ENCODE measurements around the gene FOXP1.
"Not testable (repeated sequence)": the region's sequence is repeated elsewhere in the genome, so short reads cannot be mapped to it uniquely, and the experiment has no call there.

FOXP1 gene

DNA sequence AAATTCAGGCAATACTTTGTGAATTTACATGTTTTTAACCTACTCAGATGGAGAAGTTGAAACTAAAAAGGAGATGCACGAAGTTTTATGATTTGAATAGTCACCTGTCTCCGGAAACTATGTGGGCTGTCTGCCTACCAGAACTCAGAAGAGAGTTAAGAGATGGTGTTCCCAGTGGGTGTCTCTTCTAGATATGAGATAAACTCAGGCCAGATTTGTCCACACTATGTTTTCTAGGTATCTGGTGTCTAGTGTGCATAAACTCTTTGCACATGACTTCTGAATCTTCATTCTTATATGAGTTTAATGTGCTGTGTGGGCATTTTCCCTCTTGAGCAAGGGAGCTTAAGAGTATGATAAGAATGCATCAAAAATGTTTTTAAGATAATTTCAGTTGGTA lies 222.8 kb downstream of the FOXP1 start:
- no peak for DNase-seq

DNA sequence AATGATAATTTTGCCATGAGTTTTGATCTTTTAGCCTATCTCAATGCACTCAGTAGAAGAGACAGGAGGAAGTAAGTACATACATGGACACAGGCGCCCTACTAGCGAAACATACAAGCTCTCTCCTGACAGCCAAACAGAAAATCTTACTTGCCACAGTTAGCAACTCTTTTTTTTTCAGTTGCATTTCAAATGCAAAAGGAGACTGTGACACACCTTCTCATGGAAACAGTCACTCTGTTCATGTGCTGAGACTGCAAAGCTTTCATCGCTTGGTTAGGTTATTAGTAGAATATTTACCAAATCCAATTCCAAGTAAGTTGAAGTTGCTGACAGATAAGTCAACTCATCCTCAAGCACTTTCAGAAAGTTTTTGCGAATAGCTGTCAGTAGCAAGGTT lies 223.3 kb downstream of the FOXP1 start:
- no peak for DNase-seq

DNA sequence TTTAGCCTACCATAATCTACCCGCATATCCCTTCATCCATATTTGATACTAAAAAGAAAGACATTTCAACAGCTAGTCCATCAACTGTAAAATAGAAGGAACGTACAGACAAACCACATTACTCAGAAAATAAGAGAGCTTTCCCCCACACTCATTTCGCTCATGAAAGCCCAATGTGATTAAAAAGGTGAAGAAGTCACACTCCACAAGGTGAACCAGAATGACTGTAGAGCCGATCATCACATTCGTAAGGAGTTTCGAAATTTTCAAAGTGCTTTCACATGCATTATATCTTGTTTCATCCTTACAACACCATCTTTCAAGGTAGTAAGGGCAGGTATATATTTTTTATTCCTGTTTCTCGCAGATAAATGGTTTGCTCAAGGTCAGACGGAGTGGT lies 225.3 kb downstream of the FOXP1 start:
- no peak for DNase-seq

DNA sequence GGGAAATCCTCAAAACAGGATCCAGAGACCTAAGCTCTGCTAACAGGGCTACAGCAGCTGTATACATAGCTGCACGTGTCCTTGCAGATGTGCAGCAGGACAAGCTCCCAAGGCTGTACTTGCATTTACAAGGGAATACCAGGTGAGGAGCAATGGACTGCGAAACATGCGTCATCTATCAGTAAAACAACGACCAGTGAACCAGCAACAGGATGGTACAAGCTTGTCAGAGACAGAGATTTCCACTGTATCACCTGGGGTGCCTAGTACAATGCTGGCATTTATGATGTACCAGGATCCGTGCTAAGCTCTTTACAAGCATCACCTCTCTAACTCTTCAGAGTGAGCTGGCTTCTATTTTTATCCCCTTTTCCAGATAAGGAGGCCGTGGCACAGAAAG lies 227.3 kb downstream of the FOXP1 start:
- DNase-seq, result no peak

DNA sequence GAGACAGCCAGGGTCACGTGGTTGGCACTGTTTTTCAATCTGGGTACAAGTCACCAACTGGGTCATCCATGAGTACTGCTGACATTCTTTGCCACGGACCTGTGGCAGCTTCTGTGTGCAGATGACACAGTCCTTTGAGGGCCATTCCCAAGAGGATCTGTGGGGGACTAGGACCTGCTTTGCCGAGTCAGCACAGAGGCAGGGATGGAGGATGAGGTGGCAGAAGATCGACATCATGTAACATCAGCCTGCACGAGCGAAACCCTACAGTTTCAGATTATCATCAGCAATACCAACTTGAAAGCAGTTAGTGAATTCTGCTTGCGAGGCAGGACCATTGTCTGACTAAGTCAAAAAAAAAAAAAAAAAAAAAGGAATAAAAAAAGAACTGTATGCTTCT lies 227.7 kb downstream of the FOXP1 start:
- no peak for DNase-seq

DNA sequence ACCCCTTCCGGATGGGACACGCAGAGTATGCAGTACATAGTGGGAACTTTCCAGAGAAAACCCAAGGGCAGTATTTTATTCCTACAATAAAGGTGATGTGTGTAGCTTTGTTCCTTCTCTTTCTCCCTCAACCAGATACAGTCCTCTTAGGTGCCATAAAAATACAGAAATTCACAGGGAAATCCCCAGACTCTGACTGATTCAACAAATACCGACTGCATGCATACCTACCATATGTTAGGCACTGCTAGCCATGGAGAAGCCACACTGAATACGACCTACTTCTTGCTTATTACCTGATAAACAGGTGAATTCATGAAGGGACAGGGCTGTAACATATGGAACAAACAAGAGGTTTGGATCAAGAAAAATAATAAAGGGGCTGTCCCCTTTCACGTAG lies 228.5 kb downstream of the FOXP1 start:
- no peak for DNase-seq

DNA sequence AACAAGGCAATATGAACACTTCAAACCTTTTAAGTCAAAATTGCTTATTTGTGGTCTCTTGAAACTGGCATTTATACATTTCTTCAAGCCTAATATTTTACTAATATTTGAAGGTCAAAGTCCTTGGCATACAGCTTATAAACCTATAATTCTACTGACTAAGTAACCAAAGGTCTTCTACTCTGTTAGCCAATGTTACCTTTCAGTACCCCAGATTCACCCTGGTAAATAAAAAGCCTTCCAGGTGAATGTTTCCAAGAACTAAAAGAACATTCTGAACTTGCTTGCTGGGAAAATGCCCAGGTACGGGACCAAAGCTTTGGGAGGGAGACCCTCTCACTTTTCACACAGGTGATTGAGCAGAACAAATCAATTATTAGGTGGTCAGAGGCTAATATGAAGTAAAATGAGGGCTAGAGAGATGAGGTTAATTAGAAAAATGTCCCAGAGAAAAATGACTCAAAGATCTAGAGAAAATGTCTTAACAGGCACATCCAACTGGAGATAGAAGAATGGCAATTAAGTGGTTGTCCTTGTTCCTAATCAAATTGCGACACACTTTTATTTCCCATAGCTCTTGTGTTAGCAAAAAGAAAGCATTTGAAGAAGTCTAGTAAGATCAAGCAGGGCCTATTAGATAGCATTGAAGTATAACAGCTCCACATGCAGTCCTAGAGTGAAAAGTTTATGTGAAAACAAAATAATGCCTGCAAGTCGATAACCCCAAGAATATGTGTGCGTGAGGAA lies 232.0 kb downstream of the FOXP1 start:
- DNase-seq, result no peak

DNA sequence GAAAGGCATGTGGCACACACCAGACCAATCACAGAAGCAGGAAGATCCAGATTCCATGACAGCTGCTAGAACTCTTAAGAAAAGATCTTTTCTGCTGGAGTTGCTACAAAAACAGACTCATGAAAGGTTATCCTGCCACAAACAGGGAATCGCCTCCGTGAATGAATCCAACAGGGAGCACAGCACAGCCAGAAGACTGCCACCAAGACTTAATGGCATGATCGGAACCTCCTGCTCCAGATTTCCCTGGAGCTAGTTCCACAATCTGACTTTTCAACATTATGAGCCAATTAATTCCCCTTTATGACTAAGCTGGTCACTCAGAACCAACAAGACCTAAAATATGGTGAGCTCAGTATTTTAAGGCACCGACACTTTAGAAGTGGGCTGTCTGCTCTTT lies 232.5 kb downstream of the FOXP1 start:
- DNase-seq, result no peak

DNA sequence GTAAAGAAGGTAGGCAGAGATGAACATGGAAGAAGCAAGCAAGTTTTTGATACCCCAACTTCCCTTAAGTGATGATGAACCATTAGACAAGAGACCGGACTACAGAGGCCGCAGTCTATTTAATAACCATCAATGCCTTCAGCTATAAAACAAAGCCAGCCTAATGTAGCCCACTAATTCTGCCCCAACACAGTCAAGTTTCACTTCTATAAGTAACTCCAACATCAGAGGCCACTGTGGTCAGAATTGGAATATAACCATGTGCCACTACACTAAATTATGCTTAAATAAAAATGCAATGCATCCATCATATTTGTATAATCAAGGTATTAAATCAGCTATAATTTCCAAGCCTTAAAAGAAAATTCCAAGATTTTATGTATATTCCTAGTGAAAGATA lies 234.7 kb downstream of the FOXP1 start:
- no peak for DNase-seq

DNA sequence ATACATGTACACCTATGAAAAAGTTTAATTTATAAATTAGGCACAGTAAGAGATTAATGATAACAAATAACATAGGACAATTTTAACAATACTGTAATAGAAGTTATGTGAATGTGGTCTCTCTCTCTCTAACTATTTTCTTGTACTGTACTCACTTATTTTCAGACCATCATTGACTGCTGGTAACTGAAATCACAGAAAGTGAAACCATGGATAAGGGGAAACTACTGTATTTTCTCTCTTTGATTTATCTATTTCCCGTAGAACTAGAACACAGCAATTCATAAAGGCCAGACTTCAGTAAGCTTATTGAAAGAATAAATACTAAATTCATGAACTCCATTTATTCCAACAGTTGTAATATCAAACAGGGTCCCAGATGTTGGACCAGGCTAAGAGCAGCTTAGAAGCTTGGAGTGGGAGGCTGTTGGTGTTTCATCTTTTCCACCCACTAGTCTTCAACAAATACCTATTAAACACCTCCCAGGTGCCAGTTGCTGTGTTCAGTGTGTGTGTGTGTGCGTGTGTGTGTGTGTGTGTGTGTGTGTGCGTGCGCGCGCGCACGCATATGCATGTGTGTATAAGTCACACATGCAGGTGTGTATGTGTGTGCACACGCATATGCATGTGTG lies 235.4 kb downstream of the FOXP1 start:
- DNase-seq, result no peak

DNA sequence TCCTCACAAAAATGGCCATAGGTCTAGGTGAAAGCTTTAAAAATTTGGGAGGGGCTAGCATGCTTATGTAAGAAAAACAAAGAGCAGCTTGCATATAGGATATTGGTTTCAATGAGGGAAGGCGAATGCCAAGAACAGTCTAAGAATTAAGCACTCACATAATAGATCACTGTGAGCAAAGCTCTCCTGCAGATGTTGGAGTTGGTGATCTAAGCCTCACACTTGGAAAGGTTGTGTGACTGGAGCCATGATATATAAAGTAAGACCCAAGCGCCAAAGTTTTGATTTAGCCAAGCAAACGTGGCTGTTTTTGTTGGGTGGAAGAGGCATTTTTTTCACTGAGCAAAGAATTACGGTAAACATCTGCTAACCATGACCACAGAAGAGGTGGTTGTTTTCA lies 237.5 kb downstream of the FOXP1 start:
- no peak for DNase-seq

DNA sequence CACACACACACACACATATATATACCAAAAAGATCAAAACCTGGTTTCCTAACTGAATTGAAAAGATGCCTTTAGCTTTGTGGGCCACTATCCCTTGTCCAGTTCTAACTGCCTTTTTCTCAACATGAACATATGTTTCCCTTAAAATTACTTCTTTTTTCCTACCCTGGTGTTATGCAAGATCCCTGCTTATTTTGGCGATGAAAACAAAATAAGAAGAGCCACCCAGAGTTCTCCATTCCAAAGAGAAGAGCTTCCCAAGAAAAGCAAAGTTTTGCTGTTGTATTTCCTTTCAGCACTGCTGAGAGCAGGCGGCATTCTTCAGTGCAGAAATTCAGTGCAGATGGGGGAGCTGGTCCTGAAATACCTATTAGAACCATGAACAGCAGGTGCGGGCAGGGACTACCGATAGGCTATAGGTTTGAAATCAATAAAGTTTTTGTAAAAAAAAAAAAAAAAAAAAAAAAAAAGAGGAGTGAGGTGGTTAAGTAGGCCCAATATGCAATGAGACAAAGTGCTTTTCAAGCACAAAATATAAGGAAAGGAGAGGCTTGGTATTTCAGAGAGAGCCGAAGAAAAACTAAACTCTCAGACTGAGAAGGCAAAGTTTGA lies 238.0 kb downstream of the FOXP1 start:
- no peak for DNase-seq

DNA sequence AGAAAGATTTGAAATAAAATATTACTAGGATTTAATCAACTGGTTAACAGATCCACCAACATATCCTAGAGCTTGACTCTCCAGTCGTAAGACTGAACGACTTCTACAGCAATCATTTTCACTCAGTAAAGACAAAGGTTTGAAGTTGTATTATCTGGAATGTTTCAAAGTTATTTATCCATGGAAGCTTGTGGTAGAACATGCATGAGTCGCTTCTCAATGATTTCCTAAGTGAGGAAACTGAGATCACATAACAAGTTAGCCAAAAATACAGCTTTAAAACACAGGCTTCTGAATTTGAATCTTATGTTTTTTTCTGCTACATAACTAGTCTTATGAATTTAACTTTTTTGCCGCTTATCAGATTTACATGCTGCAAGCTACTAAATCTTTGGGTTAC lies 241.8 kb downstream of the FOXP1 start:
- DNase-seq, result no peak

DNA sequence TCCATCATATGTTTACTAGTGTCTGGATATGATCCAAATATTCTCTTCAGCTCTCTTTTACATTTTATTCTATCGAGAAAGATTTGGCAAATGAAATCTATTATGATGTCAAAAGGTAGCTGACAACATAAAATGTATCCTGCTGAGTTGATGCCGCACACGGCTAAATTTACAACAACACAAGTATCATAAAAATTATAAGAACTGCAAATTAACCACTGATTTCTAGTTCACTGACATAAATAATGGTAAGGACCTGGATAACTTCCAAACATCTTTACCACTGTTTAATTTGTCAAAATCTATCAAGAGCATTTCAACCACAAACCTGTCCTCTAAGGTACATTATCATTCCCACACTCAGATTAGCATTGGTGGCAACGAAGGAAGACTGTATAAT lies 244.5 kb downstream of the FOXP1 start:
- no peak for DNase-seq

DNA sequence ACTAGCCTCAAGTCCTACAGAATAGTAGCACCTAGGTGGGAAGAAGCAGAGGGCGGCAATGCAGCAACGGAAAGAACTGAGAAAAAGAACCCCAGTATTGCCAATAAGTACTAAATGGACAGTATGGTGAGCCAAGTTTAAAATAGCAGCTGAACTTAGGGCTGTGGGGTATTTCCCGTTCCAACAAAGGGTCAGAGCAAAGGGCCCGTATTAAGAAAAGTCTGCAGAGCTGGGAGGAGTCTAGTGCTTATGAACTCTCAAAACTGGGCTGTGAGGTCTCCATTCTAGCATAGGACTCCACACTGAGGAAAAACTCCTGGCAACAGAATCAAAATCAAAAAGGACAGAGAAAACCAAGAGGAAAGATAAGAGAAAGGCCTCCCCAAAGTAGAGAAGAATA lies 250.7 kb downstream of the FOXP1 start:
- no peak for DNase-seq

DNA sequence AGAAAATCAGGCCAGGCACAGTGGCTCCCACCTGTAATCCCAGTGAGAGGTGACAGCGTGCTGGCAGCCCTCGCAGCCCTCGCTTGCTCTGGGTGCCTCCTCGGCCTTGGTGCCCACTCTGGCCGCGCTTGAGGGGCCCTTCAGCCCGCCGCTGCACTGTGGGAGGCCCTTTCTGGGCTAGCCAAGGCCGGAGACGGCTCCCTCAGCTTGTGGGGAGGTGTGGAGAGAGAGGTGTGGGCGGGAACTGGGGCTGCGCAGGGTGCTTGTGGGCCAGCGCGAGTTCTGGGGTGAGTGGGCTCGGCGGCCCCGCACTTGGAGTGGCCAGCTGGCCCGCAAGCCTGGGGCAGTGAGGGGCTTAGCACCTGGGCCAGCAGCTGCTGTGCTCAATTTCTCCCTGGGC lies 252.6 kb downstream of the FOXP1 start:
- no peak for DNase-seq

DNA sequence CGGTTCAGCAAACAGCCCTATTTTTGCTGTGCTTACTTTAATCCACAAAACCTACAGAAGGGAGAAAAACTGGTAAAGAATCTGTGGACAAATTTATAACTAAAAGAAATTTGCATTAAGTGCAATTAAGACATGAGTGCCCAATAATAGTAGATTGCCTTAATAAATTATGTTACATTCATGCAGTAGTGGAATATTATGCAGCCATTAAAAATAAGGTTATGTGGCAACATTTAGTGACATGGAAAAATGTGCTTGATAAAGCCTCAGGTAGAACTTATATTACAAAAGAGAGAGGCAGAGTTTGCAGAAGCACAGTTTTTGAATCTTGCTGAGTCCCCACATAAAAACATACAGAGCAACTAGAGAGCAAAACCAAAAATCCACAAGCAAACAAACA lies 253.0 kb downstream of the FOXP1 start:
- DNase-seq, result no peak

DNA sequence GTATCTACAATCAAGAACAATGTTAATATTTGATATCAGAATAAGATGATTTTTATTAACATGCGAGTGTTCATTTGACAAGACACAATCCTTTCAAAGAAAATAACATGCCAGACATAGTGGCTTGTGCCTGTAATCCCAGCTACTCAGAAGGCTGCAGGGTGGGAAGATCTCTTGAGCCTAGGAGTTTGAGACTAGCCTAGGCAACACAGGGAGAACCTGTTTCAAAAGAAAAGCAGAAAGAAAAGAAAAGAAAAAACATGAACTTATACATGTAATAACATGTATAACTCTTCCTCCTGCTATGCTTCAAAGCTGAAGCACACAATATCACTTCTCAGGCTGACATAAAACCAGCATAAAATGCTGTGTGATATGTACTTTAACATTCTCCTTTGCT lies 253.7 kb downstream of the FOXP1 start:
- DNase-seq, result no peak

DNA sequence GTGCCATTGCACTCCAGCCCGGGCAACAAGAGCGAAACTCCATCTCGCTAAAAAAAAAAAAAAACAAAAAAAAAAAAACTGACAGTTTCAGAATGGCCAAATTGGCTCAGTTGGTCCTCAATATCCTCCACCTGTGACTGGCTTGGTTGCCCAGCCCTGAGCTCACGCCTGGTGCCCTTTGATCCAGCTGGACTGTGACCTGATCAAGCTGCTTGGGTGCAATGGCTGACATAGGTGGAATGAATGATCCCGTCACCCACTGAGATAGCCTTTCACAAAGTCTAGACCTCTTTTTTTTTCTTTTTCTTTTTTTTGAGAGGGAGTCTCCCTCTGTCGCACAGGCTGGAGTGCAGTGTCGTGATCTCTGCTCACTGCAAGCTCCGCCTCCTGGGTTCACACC lies 254.6 kb downstream of the FOXP1 start:
- no peak for DNase-seq

DNA sequence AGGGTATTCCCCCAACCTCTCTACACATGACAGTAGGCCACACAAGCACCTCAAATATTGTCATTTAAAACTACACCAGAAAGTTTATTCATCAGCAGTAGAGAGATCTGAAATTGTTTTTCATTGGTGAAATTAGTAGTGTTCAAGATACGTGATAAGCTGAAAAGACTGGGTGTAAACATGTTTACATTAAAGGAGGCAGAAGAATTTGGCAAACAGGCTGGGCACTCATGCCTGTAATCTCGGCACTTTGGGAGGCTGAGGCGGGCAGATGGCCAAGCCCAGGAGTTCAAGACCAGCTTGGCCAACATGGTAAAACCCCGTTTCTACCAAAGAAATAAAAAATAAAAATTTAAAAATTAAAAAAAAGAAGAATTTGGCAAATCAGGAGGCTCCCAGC lies 255.6 kb downstream of the FOXP1 start:
- no peak for DNase-seq

DNA sequence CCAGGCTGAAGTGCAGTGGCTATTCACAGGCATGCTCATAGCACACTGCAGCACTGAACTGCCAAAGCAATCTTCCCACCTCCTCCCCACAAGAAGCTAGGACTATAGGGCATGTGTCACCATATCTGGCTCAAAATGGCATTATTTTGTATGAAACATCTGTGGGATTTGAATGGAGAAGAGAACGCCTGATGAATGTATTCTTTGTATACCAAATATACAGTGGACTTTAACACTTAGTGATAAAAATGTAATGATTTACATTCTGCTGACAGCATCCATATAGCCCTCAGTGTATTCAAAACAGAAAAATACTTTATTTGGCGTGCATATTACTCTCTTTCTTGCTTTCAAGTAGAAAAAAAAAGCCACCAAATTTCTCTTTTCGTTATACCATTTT lies 257.8 kb downstream of the FOXP1 start:
- no peak for DNase-seq

DNA sequence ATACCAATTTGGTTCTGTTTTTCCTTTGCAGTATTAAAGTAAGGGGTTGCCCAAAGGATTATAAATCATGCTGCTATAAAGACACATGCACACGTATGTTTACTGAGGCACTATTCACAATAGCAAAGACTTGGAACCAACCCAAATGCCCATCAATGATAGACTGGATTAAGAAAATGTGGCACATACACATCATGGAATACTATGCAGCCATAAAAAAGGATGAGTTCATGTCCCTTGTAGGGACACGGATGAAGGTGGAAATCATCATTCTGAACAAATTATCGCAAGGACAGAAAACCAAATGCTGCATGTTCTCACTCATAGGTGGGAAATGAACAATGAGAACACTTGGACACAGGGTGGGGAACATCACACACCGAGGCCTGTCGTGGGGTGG lies 259.3 kb downstream of the FOXP1 start:
- DNase-seq, result not testable (repeated sequence)

DNA sequence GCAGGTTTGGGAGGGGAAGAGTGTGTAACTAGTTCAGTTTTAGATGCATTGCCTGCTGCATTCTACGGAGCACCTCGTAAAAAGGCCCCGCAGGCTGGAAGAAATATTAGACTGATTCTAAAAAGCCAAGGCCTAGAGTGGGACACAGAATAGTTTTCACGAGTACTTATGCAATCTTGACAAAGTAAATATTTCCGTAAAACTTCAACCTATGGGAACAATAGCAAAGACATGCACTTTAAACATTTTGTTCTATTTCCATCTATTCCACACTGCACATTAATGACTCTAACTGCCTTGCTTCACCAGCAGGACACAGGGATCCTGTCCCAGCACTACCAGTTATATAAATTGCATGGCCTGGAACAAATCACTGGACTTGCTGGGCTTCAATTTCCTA lies 260.0 kb downstream of the FOXP1 start:
- DNase-seq, result no peak

DNA sequence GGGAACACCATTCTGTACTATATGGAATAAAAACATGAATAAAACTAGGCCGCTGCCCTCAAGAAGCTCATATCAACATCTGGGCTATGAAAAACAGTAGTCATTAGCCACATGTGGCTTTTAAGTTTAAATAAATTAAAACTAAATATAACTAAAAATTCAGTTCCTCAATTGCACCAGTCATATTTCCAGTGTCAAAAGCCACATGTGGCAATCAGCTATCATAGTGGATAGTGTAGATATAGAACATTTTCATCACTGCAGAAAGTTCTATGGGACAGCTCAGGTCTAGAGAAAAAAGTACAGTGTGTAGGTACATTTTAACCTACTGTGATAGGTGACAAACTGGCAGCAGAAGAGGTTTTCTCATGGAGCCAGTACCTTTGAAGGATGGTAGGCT lies 261.4 kb downstream of the FOXP1 start:
- no peak for DNase-seq

DNA sequence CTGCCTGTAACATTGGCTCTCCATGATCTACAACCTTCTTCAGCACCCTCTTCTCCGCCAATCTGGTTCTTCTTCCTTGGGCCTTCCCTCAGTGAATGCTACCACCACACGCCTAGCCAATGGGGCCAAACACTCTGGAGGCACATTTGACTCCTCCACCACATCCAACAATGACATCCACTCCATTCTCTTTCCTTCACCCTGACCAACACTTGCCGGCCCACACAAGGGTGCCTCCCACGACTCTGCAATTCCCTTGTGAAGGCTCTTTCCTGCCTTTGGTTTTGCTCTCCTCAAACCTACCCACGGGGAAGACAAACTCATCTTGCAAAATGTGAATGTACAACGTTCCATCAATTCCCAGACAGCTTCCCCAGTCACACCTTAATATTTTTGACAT lies 263.8 kb downstream of the FOXP1 start:
- DNase-seq, result no peak

Data from cortex of kidney (tissue), 1 donor.